Astrocyte (in vitro differentiated cells and primary cell): ENCODE results near the gene SLC25A30.

Experiments
- EZH2 ChIP-seq: IDR thresholded peaks from 2 replicates; pipeline ENCODE4 v1.6.1; 2012; ENCODE audit warnings: mild to moderate bottlenecking, low read length, inconsistent platforms; ENCODE audit not compliant: insufficient read depth
- TF ChIP-seq, protein P1 (sequence below): IDR thresholded peaks from 2 replicates; pipeline ENCODE4 v1.5.1; 2011; ENCODE audit warnings: low read depth, mild to moderate bottlenecking, inconsistent platforms, low read length, moderate library complexity; ENCODE audit not compliant: insufficient read depth

DNA sequence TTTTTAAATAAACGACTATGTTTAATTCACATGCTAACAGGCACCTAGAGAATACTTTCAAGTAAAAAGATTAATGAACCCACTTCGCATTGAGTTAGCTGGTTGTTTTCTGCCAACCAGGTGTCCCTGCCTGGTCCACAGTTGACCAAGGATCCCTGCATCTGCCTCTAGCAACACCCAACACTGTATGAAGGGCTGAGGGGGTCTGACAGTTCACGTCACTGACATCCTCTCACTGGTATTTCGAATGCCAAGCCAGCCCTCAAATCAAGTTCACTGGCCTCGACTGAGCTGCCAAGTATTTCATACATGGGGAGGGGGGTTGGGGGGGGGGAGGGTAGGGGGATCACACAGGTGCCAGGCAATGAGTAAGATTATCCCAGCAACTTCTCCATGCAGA lies 25.4 kb downstream of the SLC25A30 start:
- no peak for TF ChIP-seq EZH2
- TF ChIP-seq, protein P1, sequence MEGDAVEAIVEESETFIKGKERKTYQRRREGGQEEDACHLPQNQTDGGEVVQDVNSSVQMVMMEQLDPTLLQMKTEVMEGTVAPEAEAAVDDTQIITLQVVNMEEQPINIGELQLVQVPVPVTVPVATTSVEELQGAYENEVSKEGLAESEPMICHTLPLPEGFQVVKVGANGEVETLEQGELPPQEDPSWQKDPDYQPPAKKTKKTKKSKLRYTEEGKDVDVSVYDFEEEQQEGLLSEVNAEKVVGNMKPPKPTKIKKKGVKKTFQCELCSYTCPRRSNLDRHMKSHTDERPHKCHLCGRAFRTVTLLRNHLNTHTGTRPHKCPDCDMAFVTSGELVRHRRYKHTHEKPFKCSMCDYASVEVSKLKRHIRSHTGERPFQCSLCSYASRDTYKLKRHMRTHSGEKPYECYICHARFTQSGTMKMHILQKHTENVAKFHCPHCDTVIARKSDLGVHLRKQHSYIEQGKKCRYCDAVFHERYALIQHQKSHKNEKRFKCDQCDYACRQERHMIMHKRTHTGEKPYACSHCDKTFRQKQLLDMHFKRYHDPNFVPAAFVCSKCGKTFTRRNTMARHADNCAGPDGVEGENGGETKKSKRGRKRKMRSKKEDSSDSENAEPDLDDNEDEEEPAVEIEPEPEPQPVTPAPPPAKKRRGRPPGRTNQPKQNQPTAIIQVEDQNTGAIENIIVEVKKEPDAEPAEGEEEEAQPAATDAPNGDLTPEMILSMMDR: no peak
